ENCODE measurements around the gene HNRNPUL1. TPM values are rescaled to one million over a fixed set of nuclear protein-coding genes. Genes with fewer than 3 reads are reported as not detected.

The HNRNPUL1 gene
- total RNA-seq, 4 donors from 2014 or later = 148 to 207 (median 179) TPM

GRCh38 chr19:41334793-41335192 lies 70.6 kb downstream of the HNRNPUL1 start:
- Histone ChIP-seq H3K4me3 (no peak overlapping the region), H3K36me3 (peaks cover 6 to 74% (median 47%) of the 10 kb centered on the region in 4 donors), H3K9me3 (no peaks in the 10 kb centered on the region), H3K27ac (replicated peaks in 1 of 4) (peak overlapping the region in 2 of 4 donors; percentile 28 to 58), H3K4me1 (peaks cover 0 to 8% (median 2%) of the 10 kb centered on the region in 4 donors), H3K27me3 (no peaks in the 10 kb centered on the region)
- WGBS = 70% methylated on average over 5 of the region's 5 CpGs
- TF ChIP-seq EP300 (IDR thresholded peaks at IDR 0.05) = no peak
- no peak for TF ChIP-seq POLR2A (IDR thresholded peaks at IDR 0.05; ENCODE audit: low read depth)
- no peak for TF ChIP-seq POLR2AphosphoS5 (IDR thresholded peaks at IDR 0.05)
- no peak for TF ChIP-seq CTCF (IDR thresholded peaks at IDR 0.05)
- intact Hi-C loops (cut with DNase I) = no loop called here
- no peak for DNase-seq (ENCODE audit: extremely low spot score)

- H3K4me3 ChIP-seq = no peak overlapping the region
- WGBS = 97% methylated on average over 9 of the region's 10 CpGs
- intact Hi-C loops (cut with DNase I) = no loop called here
- H3K27ac ChIP-seq (replicated peaks in 1 of 4) = no peak overlapping the region
- H3K9me3 ChIP-seq = no peaks in the 10 kb centered on the region
- no peaks in the 10 kb centered on the region for H3K27me3 ChIP-seq
- no peak for DNase-seq (ENCODE audit: extremely low spot score)
- peaks cover 0 to 8% (median 2%) of the 10 kb centered on the region in 4 donors for H3K4me1 ChIP-seq
- TF ChIP-seq POLR2A (IDR thresholded peaks at IDR 0.05; ENCODE audit: low read depth) = no peak
- TF ChIP-seq EP300 (IDR thresholded peaks at IDR 0.05) = no peak
- no peak for TF ChIP-seq CTCF (IDR thresholded peaks at IDR 0.05)
- no peak for TF ChIP-seq POLR2AphosphoS5 (IDR thresholded peaks at IDR 0.05)
- peaks cover 6 to 71% (median 47%) of the 10 kb centered on the region in 4 donors for H3K36me3 ChIP-seq
Observed at GRCh38 chr19:41335467-41335866, 71.3 kb downstream of the HNRNPUL1 start.

- Histone ChIP-seq H3K4me1 (peaks cover 0 to 7% (median 3%) of the 10 kb centered on the region in 4 donors), H3K36me3 (peaks cover 20 to 89% (median 60%) of the 10 kb centered on the region in 4 donors), H3K9me3 (no peaks in the 10 kb centered on the region), H3K27ac (replicated peaks in 1 of 4) (no peak overlapping the region), H3K4me3 (no peak overlapping the region), H3K27me3 (no peaks in the 10 kb centered on the region)
- WGBS = 98% methylated on average over 5 of the region's 5 CpGs
- TF ChIP-seq CTCF (IDR thresholded peaks at IDR 0.05) (no peak), EP300 (IDR thresholded peaks at IDR 0.05) (no peak), POLR2AphosphoS5 (IDR thresholded peaks at IDR 0.05) (no peak), POLR2A (IDR thresholded peaks at IDR 0.05; ENCODE audit: low read depth) (no peak)
- DNase-seq (ENCODE audit: extremely low spot score) = no peak
- intact Hi-C loops (cut with DNase I) = no loop called here
Observed at GRCh38 chr19:41339936-41340335, 75.8 kb downstream of the HNRNPUL1 start.

- Histone ChIP-seq H3K27ac (replicated peaks in 1 of 4) (no peak overlapping the region), H3K4me1 (peaks cover 0 to 5% (median 0%) of the 10 kb centered on the region in 4 donors), H3K9me3 (no peaks in the 10 kb centered on the region), H3K27me3 (no peaks in the 10 kb centered on the region), H3K4me3 (no peak overlapping the region), H3K36me3 (peaks cover 20 to 91% (median 72%) of the 10 kb centered on the region in 4 donors)
- TF ChIP-seq POLR2A (IDR thresholded peaks at IDR 0.05; ENCODE audit: low read depth) (no peak), POLR2AphosphoS5 (IDR thresholded peaks at IDR 0.05) (no peak), EP300 (IDR thresholded peaks at IDR 0.05) (no peak), CTCF (IDR thresholded peaks at IDR 0.05) (no peak)
- DNase-seq (ENCODE audit: extremely low spot score) = no peak
- 90% methylated on average over 20 of the region's 20 CpGs for WGBS
- intact Hi-C loops (cut with DNase I) = no loop called here
Observed at GRCh38 chr19:41341669-41342490, 77.7 kb downstream of the HNRNPUL1 start.
